Hepatocyte (in vitro differentiated cells): ENCODE results near the gene CRADD. TPM values are rescaled to one million over a fixed set of nuclear protein-coding genes. Genes with fewer than 3 reads are reported as not detected.

Experiments used
- DNase-seq: peaks from one replicate; pipeline ENCODE4 v3.0.0-alpha.2; 2016; ENCODE audit warnings: low spot score
- H2AFZ ChIP-seq: fragments of 200-600 bp; sonication (generic); 2 replicates; pipeline ENCODE4 v1.6.0; 2016; ENCODE audit warnings: antibody characterized with exemption, mild to moderate bottlenecking
- H3K27ac ChIP-seq: fragments of 200-600 bp; sonication (generic); 2 replicates; pipeline ENCODE4 v1.5.1; 2016; ENCODE audit warnings: mild to moderate bottlenecking
- H3K27me3 ChIP-seq: fragments of 200-600 bp; sonication (generic); 2 replicates; pipeline ENCODE4 v1.6.1; 2016
- H3K36me3 ChIP-seq: fragments of 200-600 bp; sonication (generic); replicated peaks from 2 replicates; pipeline ENCODE4 v1.5.1; 2016; ENCODE audit warnings: low read depth; ENCODE audit not compliant: insufficient read depth
- H3K4me1 ChIP-seq: fragments of 200-600 bp; sonication (generic); 2 replicates; pipeline ENCODE4 v1.5.1; 2016; ENCODE audit warnings: mild to moderate bottlenecking, moderate library complexity; ENCODE audit not compliant: insufficient read depth
- H3K4me2 ChIP-seq: fragments of 200-600 bp; sonication (generic); 2 replicates; pipeline ENCODE4 v1.6.0; 2016
- H3K4me3 ChIP-seq: fragments of 200-600 bp; sonication (generic); 2 replicates; pipeline ENCODE4 v1.5.1; 2016; ENCODE audit warnings: mild to moderate bottlenecking
- H3K79me2 ChIP-seq: fragments of 200-600 bp; sonication (generic); 2 replicates; pipeline ENCODE4 v1.6.0; 2017; ENCODE audit warnings: mild to moderate bottlenecking
- H3K9me2 ChIP-seq: fragments of 200-600 bp; sonication (generic); replicated peaks from 2 replicates; pipeline ENCODE4 v1.6.0; 2017; ENCODE audit warnings: mild to moderate bottlenecking; ENCODE audit not compliant: insufficient read depth
- H3K9me3 ChIP-seq: fragments of 200-600 bp; sonication (generic); 2 replicates; pipeline ENCODE4 v1.5.1; 2016; ENCODE audit warnings: low read depth, mild to moderate bottlenecking
- H4K20me1 ChIP-seq: fragments of 200-600 bp; sonication (generic); 2 replicates; pipeline ENCODE4 v1.6.0; 2016; ENCODE audit warnings: mild to moderate bottlenecking; ENCODE audit not compliant: insufficient read depth, poor library complexity, severe bottlenecking
- EZH2 ChIP-seq: fragments of 200-600 bp; sonication (generic); IDR thresholded peaks from 2 replicates; pipeline ENCODE4 v1.6.1; 2016; ENCODE audit warnings: antibody characterized with exemption, mild to moderate bottlenecking, borderline replicate concordance
- EZH2phosphoT487 ChIP-seq: fragments of 200-600 bp; sonication (generic); IDR thresholded peaks from one replicate; pipeline ENCODE4 v1.6.1; 2018; ENCODE audit warnings: antibody characterized with exemption, mild to moderate bottlenecking, low read depth, moderate library complexity; ENCODE audit not compliant: unreplicated experiment, severe bottlenecking
- WGBS: methylation state at CpG from one replicate; pipeline ENCODE4 v1.1.6; 2016; ENCODE audit warnings: low lambda C conversion rate; ENCODE audit errors: missing lambda C conversion rate; 5-methylcytosine and 5-hydroxymethylcytosine counted together
- polyA plus RNA-seq: library from polyadenylated mRNA; unstranded; fragments of >200 nt; fragmentation: Nextera tagmentation; extraction: Ambion mirVana; gene quantifications from 2 replicates; pipeline ENCODE4 v1.2.1, GENCODE V29; 2016
- total RNA-seq: library from RNA; depleted of rRNA; stranded (reverse); fragments of >200 nt; gene quantifications from 2 replicates; pipeline ENCODE4 v1.2.3, GENCODE V29; 2014
- TF ChIP-seq, protein P1 (sequence below): fragments of 200-600 bp; sonication (generic); IDR thresholded peaks from 2 replicates; pipeline ENCODE4 v1.5.1; 2016; ENCODE audit warnings: antibody characterized with exemption, mild to moderate bottlenecking; ENCODE audit not compliant: poor library complexity

CRADD gene
- total and polyA plus RNA-seq, 2 experiments from 2014 or later: 19.5 to 27.3 TPM

GRCh38 chr12:93668919-93669418 is 8.2 kb upstream of the CRADD start:
- Histone ChIP-seq H3K27ac (no peak overlapping the region), H3K79me2 (no peaks in the 10 kb centered on the region), H3K36me3 (no peaks in the 10 kb centered on the region), H3K27me3 (no peaks in the 10 kb centered on the region), H3K4me3 (no peak overlapping the region), H3K4me1 (no peaks in the 10 kb centered on the region), H3K4me2 (no peak overlapping the region), H2AFZ (no peak overlapping the region), H4K20me1 (no peaks in the 10 kb centered on the region), H3K9me2 (no peaks in the 10 kb centered on the region), H3K9me3 (no peaks in the 10 kb centered on the region)
- DNase-seq: no peak
- 90% methylated on average over 5 of the region's 5 CpGs for WGBS
- no peak for TF ChIP-seq EZH2phosphoT487
- TF ChIP-seq, protein P1, sequence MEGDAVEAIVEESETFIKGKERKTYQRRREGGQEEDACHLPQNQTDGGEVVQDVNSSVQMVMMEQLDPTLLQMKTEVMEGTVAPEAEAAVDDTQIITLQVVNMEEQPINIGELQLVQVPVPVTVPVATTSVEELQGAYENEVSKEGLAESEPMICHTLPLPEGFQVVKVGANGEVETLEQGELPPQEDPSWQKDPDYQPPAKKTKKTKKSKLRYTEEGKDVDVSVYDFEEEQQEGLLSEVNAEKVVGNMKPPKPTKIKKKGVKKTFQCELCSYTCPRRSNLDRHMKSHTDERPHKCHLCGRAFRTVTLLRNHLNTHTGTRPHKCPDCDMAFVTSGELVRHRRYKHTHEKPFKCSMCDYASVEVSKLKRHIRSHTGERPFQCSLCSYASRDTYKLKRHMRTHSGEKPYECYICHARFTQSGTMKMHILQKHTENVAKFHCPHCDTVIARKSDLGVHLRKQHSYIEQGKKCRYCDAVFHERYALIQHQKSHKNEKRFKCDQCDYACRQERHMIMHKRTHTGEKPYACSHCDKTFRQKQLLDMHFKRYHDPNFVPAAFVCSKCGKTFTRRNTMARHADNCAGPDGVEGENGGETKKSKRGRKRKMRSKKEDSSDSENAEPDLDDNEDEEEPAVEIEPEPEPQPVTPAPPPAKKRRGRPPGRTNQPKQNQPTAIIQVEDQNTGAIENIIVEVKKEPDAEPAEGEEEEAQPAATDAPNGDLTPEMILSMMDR: no peak
- no peak for TF ChIP-seq EZH2

DNA sequence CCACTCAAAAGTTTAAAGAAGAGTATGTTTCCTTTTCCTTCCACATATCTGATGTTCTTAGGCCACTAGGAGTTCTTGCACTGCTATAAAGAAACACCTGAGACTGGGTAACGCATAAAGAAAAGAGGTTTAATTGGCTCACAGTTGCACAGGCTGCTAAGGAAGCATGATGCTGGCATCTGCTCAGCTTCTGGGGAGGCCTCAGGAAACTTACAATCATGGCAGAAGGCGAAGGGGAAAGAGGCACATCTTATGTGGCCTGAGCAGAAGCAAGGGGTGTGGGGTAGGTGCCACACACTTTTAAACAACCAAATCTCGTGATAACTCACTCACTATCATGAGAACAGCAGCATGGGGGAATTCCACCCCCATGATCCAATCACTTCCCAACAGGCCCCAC is 7.7 kb upstream of the CRADD start:
- no peak overlapping the region for H3K4me3 ChIP-seq
- H3K27ac ChIP-seq: no peak overlapping the region
- H3K27me3 ChIP-seq: no peaks in the 10 kb centered on the region
- H2AFZ ChIP-seq: no peak overlapping the region
- H3K9me3 ChIP-seq: no peaks in the 10 kb centered on the region
- no peaks in the 10 kb centered on the region for H3K4me1 ChIP-seq
- H4K20me1 ChIP-seq: no peaks in the 10 kb centered on the region
- TF ChIP-seq EZH2: no peak
- TF ChIP-seq, protein P1: no peak
- no peak for TF ChIP-seq EZH2phosphoT487
- DNase-seq: no peak
- H3K79me2 ChIP-seq: no peaks in the 10 kb centered on the region
- H3K9me2 ChIP-seq: no peaks in the 10 kb centered on the region
- H3K36me3 ChIP-seq: no peaks in the 10 kb centered on the region
- WGBS: 96% methylated on average over 3 of the region's 3 CpGs
- no peak overlapping the region for H3K4me2 ChIP-seq

DNA sequence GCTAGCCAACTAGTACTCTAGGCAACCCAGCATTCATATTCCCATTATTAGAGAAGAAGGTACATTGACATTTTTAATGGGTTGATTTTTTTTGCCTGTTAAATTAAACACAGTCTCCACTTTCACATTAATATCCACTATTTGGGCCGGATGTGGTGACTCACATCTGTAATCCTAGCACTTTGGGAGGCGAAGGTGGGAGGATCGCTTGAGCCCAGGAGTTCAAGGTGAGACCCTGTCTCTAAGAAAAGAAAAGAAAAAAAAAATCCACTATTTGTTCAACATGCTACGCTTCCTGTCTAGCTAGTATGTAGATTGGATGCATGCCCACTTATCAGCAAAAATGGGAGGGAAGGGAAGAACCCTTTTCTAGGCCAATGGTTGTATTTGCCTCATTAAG is 7.1 kb upstream of the CRADD start:
- no peaks in the 10 kb centered on the region for H3K9me3 ChIP-seq
- H3K9me2 ChIP-seq: no peaks in the 10 kb centered on the region
- no peak overlapping the region for H3K4me3 ChIP-seq
- H3K4me1 ChIP-seq: no peaks in the 10 kb centered on the region
- no peaks in the 10 kb centered on the region for H3K36me3 ChIP-seq
- no peak overlapping the region for H3K4me2 ChIP-seq
- DNase-seq: no peak
- no peaks in the 10 kb centered on the region for H4K20me1 ChIP-seq
- TF ChIP-seq, protein P1: no peak
- TF ChIP-seq EZH2phosphoT487 (no peak), EZH2 (no peak)
- WGBS: 97% methylated on average over 4 of the region's 4 CpGs
- H3K79me2 ChIP-seq: no peaks in the 10 kb centered on the region
- H3K27me3 ChIP-seq: no peaks in the 10 kb centered on the region
- no peak overlapping the region for H2AFZ ChIP-seq
- H3K27ac ChIP-seq: no peak overlapping the region

DNA sequence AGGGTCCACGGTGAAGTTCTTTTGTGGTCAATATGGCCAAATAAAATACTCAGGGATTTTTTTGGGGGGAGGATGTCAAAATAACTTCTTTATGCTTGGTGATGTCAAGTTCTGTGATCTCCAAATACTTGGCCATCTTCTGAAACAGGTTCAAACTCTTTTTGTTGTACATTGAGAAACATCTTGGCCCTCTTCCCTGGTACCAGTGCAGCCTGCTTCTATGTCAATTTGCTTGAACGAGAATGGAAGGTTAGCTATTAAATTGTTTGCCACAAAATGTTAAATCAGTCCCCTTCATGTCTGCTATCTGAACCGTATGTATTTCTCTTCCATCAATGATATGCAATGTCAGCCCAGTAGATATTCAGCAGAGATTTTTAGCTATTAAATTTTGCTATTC is 6.1 kb upstream of the CRADD start:
- no peak overlapping the region for H3K27ac ChIP-seq
- no peaks in the 10 kb centered on the region for H3K79me2 ChIP-seq
- TF ChIP-seq EZH2phosphoT487: no peak
- TF ChIP-seq, protein P1: no peak
- TF ChIP-seq EZH2: no peak
- no peaks in the 10 kb centered on the region for H3K36me3 ChIP-seq
- H3K9me3 ChIP-seq: no peaks in the 10 kb centered on the region
- H3K4me1 ChIP-seq: no peaks in the 10 kb centered on the region
- H3K4me3 ChIP-seq: no peak overlapping the region
- H2AFZ ChIP-seq: no peak overlapping the region
- DNase-seq: no peak
- H3K9me2 ChIP-seq: no peaks in the 10 kb centered on the region
- H4K20me1 ChIP-seq: no peaks in the 10 kb centered on the region
- H3K4me2 ChIP-seq: no peak overlapping the region
- 85% methylated on average over 3 of the region's 3 CpGs for WGBS
- no peaks in the 10 kb centered on the region for H3K27me3 ChIP-seq
